ENCODE data around the gene SETD1B.

GRCh38 chr12:121837680-121838079 lies 33.9 kb downstream of the SETD1B start:
- TF ChIP-seq EZH2 (IDR thresholded peaks at IDR 0.05; ENCODE audit: borderline replicate concordance, low read depth, low read length, severe bottlenecking), result no peak
- TF ChIP-seq, protein P1, sequence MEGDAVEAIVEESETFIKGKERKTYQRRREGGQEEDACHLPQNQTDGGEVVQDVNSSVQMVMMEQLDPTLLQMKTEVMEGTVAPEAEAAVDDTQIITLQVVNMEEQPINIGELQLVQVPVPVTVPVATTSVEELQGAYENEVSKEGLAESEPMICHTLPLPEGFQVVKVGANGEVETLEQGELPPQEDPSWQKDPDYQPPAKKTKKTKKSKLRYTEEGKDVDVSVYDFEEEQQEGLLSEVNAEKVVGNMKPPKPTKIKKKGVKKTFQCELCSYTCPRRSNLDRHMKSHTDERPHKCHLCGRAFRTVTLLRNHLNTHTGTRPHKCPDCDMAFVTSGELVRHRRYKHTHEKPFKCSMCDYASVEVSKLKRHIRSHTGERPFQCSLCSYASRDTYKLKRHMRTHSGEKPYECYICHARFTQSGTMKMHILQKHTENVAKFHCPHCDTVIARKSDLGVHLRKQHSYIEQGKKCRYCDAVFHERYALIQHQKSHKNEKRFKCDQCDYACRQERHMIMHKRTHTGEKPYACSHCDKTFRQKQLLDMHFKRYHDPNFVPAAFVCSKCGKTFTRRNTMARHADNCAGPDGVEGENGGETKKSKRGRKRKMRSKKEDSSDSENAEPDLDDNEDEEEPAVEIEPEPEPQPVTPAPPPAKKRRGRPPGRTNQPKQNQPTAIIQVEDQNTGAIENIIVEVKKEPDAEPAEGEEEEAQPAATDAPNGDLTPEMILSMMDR (IDR thresholded peaks at IDR 0.05; ENCODE audit: extremely low read depth in 1 of 2, insufficient read depth in 1 of 2, low read depth in 1 of 2, low read length in 2 of 2), result no peak
- no peak for TF ChIP-seq POLR2A (IDR thresholded peaks at IDR 0.05; ENCODE audit: low read depth, low read length)
- TF ChIP-seq, protein P2, sequence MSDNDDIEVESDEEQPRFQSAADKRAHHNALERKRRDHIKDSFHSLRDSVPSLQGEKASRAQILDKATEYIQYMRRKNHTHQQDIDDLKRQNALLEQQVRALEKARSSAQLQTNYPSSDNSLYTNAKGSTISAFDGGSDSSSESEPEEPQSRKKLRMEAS (IDR thresholded peaks at IDR 0.05; ENCODE audit: insufficient read depth, insufficient read length), result no peak
- no peak for TF ChIP-seq JUN (IDR thresholded peaks at IDR 0.05; ENCODE audit: borderline replicate concordance, insufficient read depth, insufficient read length, low read depth)
- no peak for TF ChIP-seq GATA2 (IDR thresholded peaks at IDR 0.05; ENCODE audit: insufficient read depth, insufficient read length, low read depth, low read length)
- TF ChIP-seq POLR2AphosphoS5 (IDR thresholded peaks at IDR 0.05; ENCODE audit: insufficient read depth, low read depth, low read length), result no peak

All from endothelial cell of umbilical vein (primary cell).